Activated CD4-positive, CD25-positive, alpha-beta regulatory T cell (primary cell): ENCODE data around the gene SMYD3.

Experiments
- DNase-seq, 4 experiments: peaks; one replicate each; lab custom pipeline; 2025; lab: John Stamatoyannopoulos, UW

Gene SMYD3

DNA sequence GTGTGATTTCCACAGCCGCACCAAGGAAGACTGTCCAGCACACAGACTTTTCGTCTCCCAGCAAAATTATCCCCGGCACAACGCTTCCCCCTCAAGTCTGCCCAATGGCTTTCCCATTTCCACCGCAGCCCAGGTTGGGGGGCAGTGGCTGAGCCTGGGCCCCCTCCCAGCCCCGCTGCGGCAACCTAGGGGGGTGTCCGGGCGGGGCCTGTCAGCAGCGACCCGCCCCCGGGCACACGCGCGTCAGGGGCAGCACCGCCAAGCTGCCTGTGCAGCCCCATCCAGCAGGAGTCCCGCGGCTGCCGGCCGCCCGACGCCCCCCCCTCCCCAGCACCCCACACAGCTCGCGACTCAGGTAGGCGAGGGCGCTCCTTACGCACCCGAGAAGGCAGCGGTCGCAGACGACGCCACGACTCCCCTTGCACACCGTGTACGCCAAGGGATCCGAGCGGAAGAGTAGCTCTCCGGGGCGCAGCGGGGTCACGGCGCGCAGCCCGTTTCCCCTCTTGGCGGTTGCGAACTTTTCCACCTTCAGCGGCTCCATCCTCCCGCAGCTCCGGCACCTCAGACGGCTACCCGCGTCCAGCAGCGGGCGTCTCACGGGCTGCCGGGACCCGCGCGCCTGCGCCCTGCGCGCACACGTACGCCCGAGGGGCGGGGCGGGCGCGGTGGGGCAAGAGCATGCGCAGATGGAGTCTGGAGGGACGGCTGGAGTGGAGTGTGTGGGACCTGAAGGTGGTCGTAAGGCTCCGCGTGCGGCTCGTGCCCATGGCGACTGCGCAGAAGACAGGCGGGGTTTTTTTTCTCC is at the start of gene SMYD3:
SMYD3 (minus strand) TSS at position 606 of the 808 bp plus-strand sequence.
- DNase-seq = peak; percentile 64 to 68 (median 66)

GRCh38 chr1:246554201-246554600 is 47.1 kb upstream of the SMYD3 start:
- DNase-seq = no peak

GRCh38 chr1:246552110-246552509 is 45.0 kb upstream of the SMYD3 start:
- no peak for DNase-seq

- no peak for DNase-seq
Measured at GRCh38 chr1:246550402-246550801, 43.3 kb upstream of the SMYD3 start.

DNA sequence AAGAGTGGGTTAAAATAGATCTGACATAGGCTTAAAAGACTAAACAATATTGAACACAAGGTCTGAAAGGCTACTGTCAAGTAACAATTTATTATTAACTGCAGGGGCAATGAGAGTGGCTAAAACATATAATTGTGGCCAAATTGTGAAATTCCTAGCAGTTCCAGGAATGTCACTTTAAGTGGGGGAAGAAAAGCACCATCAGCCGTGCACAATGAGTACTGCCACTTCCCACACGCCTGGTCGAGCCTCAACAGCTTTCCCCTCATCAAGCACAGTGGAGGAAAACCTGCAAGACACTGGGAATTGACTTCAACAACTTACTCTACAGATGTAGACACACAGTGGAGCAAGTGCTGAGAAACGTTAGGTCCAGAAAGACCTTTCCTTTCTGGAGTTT is 42.6 kb upstream of the SMYD3 start:
- no peak for DNase-seq

- no peak for DNase-seq
Measured at GRCh38 chr1:246544001-246544400, 36.9 kb upstream of the SMYD3 start.

DNA sequence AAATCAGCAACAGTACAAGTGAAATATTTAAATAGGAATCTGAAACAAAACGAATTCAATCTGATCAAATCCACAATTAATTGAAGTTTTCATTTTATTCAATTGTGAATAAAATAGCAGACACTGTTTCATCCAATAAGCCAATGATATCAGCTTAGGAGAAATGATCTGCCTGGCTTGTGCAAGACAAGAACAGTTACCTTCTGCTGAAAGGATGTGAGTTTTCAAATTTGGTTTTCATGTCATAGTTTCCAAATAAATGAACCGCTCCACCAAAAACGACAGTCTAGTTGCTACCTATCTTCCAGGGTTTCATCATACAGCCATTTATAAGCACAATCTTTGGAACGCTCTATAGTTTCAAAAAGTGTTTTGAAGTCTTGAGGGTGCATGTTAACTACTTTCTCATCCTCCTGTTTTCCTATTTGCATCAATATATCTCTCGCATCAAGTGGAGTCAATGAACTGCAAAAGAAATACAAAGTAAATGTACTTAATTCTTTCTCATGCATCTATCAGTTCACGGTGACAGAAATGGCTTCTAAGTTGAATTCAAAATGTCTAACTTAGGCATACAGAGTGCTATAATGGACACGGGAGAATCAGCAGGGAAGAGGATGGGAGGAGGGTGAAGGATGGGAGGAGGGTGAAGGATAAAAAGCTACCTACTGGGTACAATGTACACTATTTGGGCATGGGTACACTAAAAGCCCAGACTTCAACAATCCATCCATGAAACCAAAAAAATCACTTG is 33.8 kb upstream of the SMYD3 start:
- no peak for DNase-seq

GRCh38 chr1:246537887-246538286 is 30.8 kb upstream of the SMYD3 start:
- DNase-seq = no peak

DNA sequence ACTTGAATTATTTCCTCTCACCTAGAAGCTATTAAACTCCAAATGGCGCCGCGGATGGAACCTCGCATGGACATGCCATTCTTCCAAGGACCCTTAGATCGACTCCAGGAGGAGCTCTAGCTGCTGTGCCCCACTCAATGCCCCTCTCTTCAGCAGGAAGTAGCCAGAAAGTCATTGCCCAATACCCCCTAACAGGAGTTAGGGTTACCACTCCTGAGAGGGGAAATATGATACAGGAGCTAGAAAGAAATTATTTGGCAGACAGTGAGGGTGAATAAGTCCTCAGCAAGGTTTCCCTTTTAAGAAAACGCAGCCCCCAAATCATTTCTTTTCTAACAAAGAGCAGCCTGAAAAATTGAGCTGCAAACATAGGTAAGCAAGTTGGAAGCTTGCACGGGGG is 30.4 kb upstream of the SMYD3 start:
- no peak for DNase-seq

- DNase-seq = no peak
Measured at GRCh38 chr1:246534114-246534513, 27.0 kb upstream of the SMYD3 start.

- no peak for DNase-seq
Measured at GRCh38 chr1:246533371-246533905, 26.4 kb upstream of the SMYD3 start.

DNA sequence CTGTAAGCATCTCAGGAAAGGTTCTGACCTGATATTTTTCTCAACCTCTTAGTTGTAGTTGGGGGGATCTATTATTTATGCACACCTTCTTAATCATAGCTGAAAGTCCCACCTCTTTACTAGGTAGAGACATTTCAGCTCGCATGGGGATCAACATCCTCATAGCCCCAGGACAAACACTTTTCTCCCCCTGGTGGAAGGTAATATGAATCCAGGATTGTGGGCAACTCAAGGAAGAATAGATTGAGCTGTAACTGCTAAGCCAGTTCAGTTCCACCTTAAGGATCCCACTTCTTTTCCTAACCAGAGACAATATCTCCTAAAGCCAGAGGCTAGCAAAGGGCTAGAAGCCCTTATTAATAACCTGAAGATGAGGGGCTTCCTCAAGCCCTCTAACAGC is 25.4 kb upstream of the SMYD3 start:
- DNase-seq = no peak

- DNase-seq = no peak
Measured at GRCh38 chr1:246530482-246530881, 23.4 kb upstream of the SMYD3 start.

GRCh38 chr1:246528933-246529731 is 22.1 kb upstream of the SMYD3 start:
- no peak for DNase-seq

DNA sequence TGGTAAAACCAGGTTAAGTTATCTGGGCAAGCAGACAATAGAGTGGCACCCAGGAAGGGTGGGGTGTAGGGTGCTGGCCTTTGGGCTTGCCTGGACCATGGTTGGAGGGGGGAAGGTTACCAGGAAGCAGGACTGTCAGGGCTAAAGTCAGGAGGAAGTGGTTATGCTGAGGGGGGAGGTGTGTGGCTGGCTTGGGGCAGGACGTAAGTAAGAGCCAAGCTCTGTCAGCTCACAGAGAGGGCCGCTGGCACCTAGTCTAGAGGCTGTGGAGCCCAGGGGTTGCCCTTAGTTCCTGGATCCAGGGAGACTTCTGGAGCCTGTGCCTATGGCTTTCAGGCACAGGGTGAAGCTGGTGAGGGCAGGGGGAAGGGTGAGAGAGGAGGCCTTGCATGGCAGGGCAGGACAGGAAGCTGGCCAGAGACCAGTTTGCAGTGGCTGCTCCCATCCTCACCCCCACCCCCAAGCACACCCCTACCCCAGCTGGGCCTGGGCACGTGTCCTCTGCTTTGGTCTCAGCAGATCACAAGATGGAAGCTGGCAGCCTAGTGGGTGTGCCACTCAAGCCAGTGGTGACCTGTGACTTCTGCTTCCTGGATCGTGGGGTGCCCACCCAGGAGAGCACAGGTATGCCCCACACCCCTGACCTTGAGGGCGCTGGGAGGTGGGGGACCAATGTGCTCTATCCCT is 20.5 kb upstream of the SMYD3 start:
- no peak for DNase-seq

DNA sequence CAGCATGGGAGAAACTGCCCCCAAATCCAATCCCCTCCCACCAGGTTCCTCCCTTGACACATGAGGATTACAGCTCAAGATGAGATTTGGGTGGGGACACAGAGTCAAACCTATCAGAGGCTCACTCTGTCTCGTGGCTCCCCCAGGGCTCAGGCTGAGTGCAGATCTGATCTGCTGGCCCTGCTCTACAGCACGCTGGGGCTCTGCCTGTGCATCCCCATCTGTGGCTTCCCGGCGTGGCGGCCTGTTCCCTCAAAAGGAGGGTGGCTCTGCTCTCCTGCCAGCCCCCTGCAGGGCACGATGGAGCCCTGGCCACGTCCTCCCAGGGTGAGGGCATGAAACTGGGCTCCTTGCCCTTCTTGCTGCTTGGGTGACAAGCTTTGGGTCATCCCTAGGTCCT is 19.8 kb upstream of the SMYD3 start:
- DNase-seq = no peak

DNA sequence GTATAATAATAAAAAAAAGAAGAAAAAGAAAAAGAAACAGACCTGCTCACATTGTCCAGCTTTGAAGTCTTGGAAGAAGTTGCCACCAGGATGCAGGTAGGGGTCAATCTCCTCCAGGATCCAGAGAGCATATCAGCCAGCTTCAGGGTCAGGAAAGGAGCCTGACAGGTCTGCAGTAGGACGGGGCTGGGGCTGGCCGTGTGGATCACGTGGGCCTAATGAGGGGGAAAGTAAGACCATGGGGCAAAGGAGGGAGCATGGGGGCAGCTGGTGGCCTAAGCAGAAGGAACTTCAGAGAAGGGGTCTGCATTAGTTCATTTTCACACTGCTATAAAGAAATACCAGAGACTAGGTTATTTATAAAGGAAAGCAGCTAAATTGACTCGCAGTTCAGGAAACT is 19.3 kb upstream of the SMYD3 start:
- DNase-seq = no peak

DNA sequence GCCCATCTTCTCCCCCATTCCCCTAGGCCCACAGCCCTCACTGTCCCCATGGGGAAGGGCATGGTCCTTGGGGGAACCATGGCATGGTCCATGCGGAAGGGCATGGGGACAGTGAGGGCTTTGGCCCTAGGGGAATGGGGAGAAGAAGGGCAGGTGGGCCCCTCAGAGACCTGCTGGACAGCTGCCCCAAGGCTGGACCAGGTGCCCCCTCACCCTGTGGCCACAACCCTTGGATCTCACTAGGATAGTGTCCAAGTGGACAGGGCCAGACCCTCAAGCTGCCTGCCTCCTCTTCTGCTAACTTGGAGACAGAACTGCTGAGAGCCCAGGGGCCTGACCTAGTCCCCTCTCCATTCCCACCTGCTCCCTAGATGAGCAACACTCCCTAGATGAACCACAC is 12.4 kb upstream of the SMYD3 start:
- no peak for DNase-seq

GRCh38 chr1:246518456-246519205 is 11.6 kb upstream of the SMYD3 start:
- no peak for DNase-seq

GRCh38 chr1:246517391-246517790 is 10.3 kb upstream of the SMYD3 start:
- no peak for DNase-seq

- DNase-seq = no peak
Measured at GRCh38 chr1:246516126-246516525, 9.0 kb upstream of the SMYD3 start.
